K562 (cell line): ENCODE measurements around the gene CHRM4. TPM values are rescaled to one million over a fixed set of nuclear protein-coding genes. Genes with fewer than 3 reads are reported as not detected.

Experiments
- ATAC-seq: fragments of 200-7000 bp; cut with Tn5 transposase; 3 replicates; pipeline ENCODE4 v1.9.1; 2020; ENCODE audit warnings: moderate library complexity
- BruUV-seq: library from RNA; stranded (reverse); fragments of 400-500 nt; replicated peaks from 2 replicates; lab custom pipeline; 2021; lab: Mats Ljungman, UMichigan
- CTCF ChIA-PET: fragments of 300-600 bp; formaldehyde crosslinking; extraction: SDS; loops from one replicate; lab custom pipeline; 2021; ENCODE audit warnings: low intra/inter-chr PET ratio; lab: Yijun Ruan, JAX
- POLR2A ChIA-PET: fragments of 300-600, 350-650 bp; sonication (Branson Sonifier 250); formaldehyde crosslinking; extraction: SDS; loops from one replicate; lab custom pipeline; 2021; ENCODE audit warnings: antibody characterized with exemption, inconsistent platforms; lab: Yijun Ruan, JAX
- DNase-seq, 4 experiments: peaks; one replicate each; pipeline versions ENCODE4 v3.0.0 to v3.0.0-alpha.2; 2011 to 2018; ENCODE audit warnings: low spot score in 3 of 4, mixed read lengths in 3 of 4; ENCODE audit errors: extremely low read depth in 1 of 4
- FAIRE-seq: peaks from 2 replicates; lab custom pipeline; 2011; peaks lifted over from hg19 to GRCh38; lab: Jason Lieb, UNC
- H2AFZ ChIP-seq: 2 replicates; pipeline ENCODE4 v1.6.0; 2011; ENCODE audit warnings: low read depth, low read length, control low read depth, inconsistent platforms
- H3K27ac ChIP-seq: fragments of 200-600 bp; 3 replicates; pipeline ENCODE4 v1.8.0; 2011; ENCODE audit warnings: low read depth, mild to moderate bottlenecking, control low read depth, inconsistent platforms, low read length, moderate library complexity, mixed read lengths; ENCODE audit errors: extremely low read depth
- H3K27me3 ChIP-seq, 2 experiments: fragments of 300-600 bp in 1 of 2; 2 replicates in 1 of 2; 3 replicates in 1 of 2; pipeline versions ENCODE4 v1.6.0 to v1.8.0; 2011; ENCODE audit warnings: inconsistent platforms in 2 of 2, low read length in 2 of 2, mild to moderate bottlenecking in 1 of 2, mixed read lengths in 1 of 2, moderate library complexity in 1 of 2; ENCODE audit not compliant: control insufficient read depth in 2 of 2, insufficient read depth in 2 of 2
- H3K36me3 ChIP-seq: fragments of 300-600 bp; 3 replicates; pipeline ENCODE4 v1.8.0; 2011; ENCODE audit warnings: mild to moderate bottlenecking, low read length, inconsistent platforms; ENCODE audit not compliant: control insufficient read depth, insufficient read depth
- H3K4me1 ChIP-seq, 2 experiments: fragments of 200-600 bp in 1 of 2; replicated peaks in 1 of 2; 2 replicates in 1 of 2; 3 replicates in 1 of 2; pipeline versions ENCODE4 v1.5.1 to v1.8.0; 2011; ENCODE audit warnings: inconsistent platforms in 2 of 2, low read length in 2 of 2, mild to moderate bottlenecking in 1 of 2, mixed read lengths in 1 of 2, moderate library complexity in 1 of 2; ENCODE audit not compliant: control insufficient read depth in 2 of 2, insufficient read depth in 2 of 2
- H3K4me2 ChIP-seq: 2 replicates; pipeline ENCODE4 v1.6.1; 2011; ENCODE audit warnings: low read length, control low read depth, inconsistent platforms, mixed read lengths; ENCODE audit not compliant: insufficient read depth
- H3K4me3 ChIP-seq: fragments of 200-600 bp; sonication (generic), shearing (Covaris generic); 2 replicates; pipeline ENCODE4 v1.5.1; 2016; ENCODE audit warnings: control low read depth, inconsistent platforms
- H3K79me2 ChIP-seq: fragments of 200-600 bp; 3 replicates; pipeline ENCODE4 v1.8.0; 2011; ENCODE audit warnings: low read length, inconsistent platforms; ENCODE audit not compliant: control insufficient read depth, insufficient read depth
- H3K9ac ChIP-seq, 2 experiments: 2 replicates each; pipeline versions ENCODE4 v1.6.0 to v1.6.1; 2011; ENCODE audit warnings: low read depth in 2 of 2, low read length in 2 of 2, control low read depth in 1 of 2, inconsistent platforms in 1 of 2, mild to moderate bottlenecking in 1 of 2, mixed read lengths in 1 of 2; ENCODE audit not compliant: insufficient read depth in 1 of 2
- H3K9me1 ChIP-seq: one replicate; pipeline ENCODE4 v1.6.0; 2011; ENCODE audit warnings: inconsistent platforms, mild to moderate bottlenecking, low read length, moderate library complexity; ENCODE audit not compliant: control insufficient read depth, insufficient read depth
- H3K9me3 ChIP-seq: replicated peaks from 2 replicates; pipeline ENCODE4 v1.5.1; 2011; ENCODE audit warnings: low read depth, low read length, inconsistent platforms; ENCODE audit not compliant: control insufficient read depth, insufficient read depth
- H4K20me1 ChIP-seq: replicated peaks from 2 replicates; pipeline ENCODE4 v1.6.1; 2011; ENCODE audit warnings: low read length, inconsistent platforms, mixed read lengths; ENCODE audit not compliant: control insufficient read depth, insufficient read depth
- BACH1 ChIP-seq: fragments of 200-800 bp; sonication (Bioruptor generic); IDR thresholded peaks from 2 replicates; pipeline ENCODE4 v1.6.1; 2016; ENCODE audit warnings: missing genetic modification characterization, missing compliant biosample characterization
- CBX3 ChIP-seq, 2 experiments: IDR thresholded peaks; 1 replicate in 1 of 2; 2 replicates in 1 of 2; pipeline ENCODE4 v1.6.1; 2012; ENCODE audit warnings: inconsistent platforms in 2 of 2, low read length in 2 of 2, borderline replicate concordance in 1 of 2, control low read depth in 1 of 2
- E2F8 ChIP-seq: fragments of 450-650 bp; IDR thresholded peaks from 2 replicates; pipeline ENCODE4 v1.7.1; 2018; ENCODE audit warnings: mild to moderate bottlenecking, low read depth; ENCODE audit not compliant: partially characterized antibody
- ELF4 ChIP-seq: fragments of 450-650 bp; formaldehyde crosslinking; IDR thresholded peaks from 2 replicates; pipeline ENCODE4 v1.4.0; 2022; ENCODE audit warnings: missing genetic modification characterization
- GABPB2 ChIP-seq: fragments of 250-450 bp; sonication (Bioruptor Pico); conservative IDR thresholded peaks from 2 replicates; pipeline ENCODE4 v1.5.1; 2021; ENCODE audit warnings: mild to moderate bottlenecking
- GATAD2B ChIP-seq: fragments of 450-650 bp; IDR thresholded peaks from 2 replicates; pipeline ENCODE4 v1.6.1; 2017; ENCODE audit warnings: mild to moderate bottlenecking, borderline replicate concordance
- MTF1 ChIP-seq: fragments of 250-450 bp; sonication (Bioruptor Pico); IDR thresholded peaks from 2 replicates; pipeline ENCODE4 v1.9.0; 2021; ENCODE audit warnings: moderate library complexity, mild to moderate bottlenecking, inconsistent platforms, borderline replicate concordance
- NFE2L1 ChIP-seq: fragments of 450-650 bp; IDR thresholded peaks from 2 replicates; pipeline ENCODE4 v1.6.1; 2016; ENCODE audit warnings: missing genetic modification characterization, low read depth, mild to moderate bottlenecking, missing compliant biosample characterization, moderate library complexity, borderline replicate concordance
- RB1 ChIP-seq: fragments of 450-650 bp; IDR thresholded peaks from 2 replicates; pipeline ENCODE4 v1.6.1; 2017; ENCODE audit warnings: low read depth, mild to moderate bottlenecking
- SNRNP70 ChIP-seq: fragments of 200-400 bp; formaldehyde crosslinking; optimal IDR thresholded peaks from 2 replicates; pipeline ENCODE3; 2017; ENCODE audit warnings: low read depth, low read length
- SRSF9 ChIP-seq: fragments of 200-400 bp; formaldehyde crosslinking; IDR thresholded peaks from 2 replicates; pipeline ENCODE4 v1.6.1; 2017; ENCODE audit warnings: low read depth, low read length, borderline replicate concordance
- TFE3 ChIP-seq: fragments of 450-650 bp; formaldehyde crosslinking; IDR thresholded peaks from 2 replicates; pipeline ENCODE4 v1.4.0; 2020; ENCODE audit warnings: mild to moderate bottlenecking, mixed read lengths
- ZC3H11A ChIP-seq: IDR thresholded peaks from 2 replicates; pipeline ENCODE4 v1.6.1; 2012; ENCODE audit warnings: low read depth, low read length, improper control_type of control experiment
- ZFP1 ChIP-seq: fragments of 450-650 bp; formaldehyde crosslinking; IDR thresholded peaks from 2 replicates; pipeline ENCODE4 v1.4.0; 2020; ENCODE audit warnings: mild to moderate bottlenecking, mixed read lengths
- ZNF655 ChIP-seq: fragments of 250-450 bp; sonication (Bioruptor Pico); IDR thresholded peaks from 2 replicates; pipeline ENCODE4 v1.5.0; 2021
- WGBS: fragments of 100-300 bp; shearing (Covaris generic); methylation state at CpG from one replicate; pipeline ENCODE4 v1.1.6; 2016; ENCODE audit warnings: low coverage, mixed read lengths; ENCODE audit not compliant: insufficient coverage; ENCODE audit errors: missing lambda C conversion rate; 5-methylcytosine and 5-hydroxymethylcytosine counted together
- in situ Hi-C: fragments of 300-500 bp; cut with MboI; formaldehyde crosslinking; loops from 4 replicates; pipeline ENCODE4 v1.15.0; 2018; ENCODE audit warnings: inconsistent platforms, mixed read lengths
- intact Hi-C: fragments of 100-400 bp; cut with micrococcal nuclease; formaldehyde crosslinking; loops from 2 replicates; pipeline ENCODE4 v1.14.2; 2022
- polyA plus RNA-seq, 8 experiments: library from polyadenylated mRNA; depleted of rRNA in 4 of 8; stranded (reverse) in 5 of 8; unstranded in 3 of 8; fragments of >200 nt; fragmentation: Nextera tagmentation in 2 of 8; fragmentation: Illumina TruSeq in 1 of 8; extraction: Ambion mirVana in 2 of 8; extraction: Trizol in 1 of 8; gene quantifications; 2 replicates each; pipeline versions ENCODE4 v1.2.1 to v1.2.3, GENCODE V29; 2011 to 2014; ENCODE audit warnings: inconsistent platforms in 1 of 8, missing spikeins in 1 of 8
- total RNA-seq, 7 experiments: library from RNA; depleted of rRNA in 6 of 7; stranded (reverse); fragments of >200 nt in 6 of 7; fragmentation: Illumina TruSeq in 2 of 7; extraction: Trizol in 2 of 7; gene quantifications; 2 replicates each; pipeline versions ENCODE4 v1.2.1 to v1.2.3, GENCODE V29; 2011 to 2021; ENCODE audit warnings: low replicate concordance in 1 of 7

Gene CHRM4
- total and polyA plus RNA-seq, 9 of the 15 experiments (the other 6 are each of a cell fraction or from before 2014, with no cell fraction given), result 0.22 to 1.3 (median 0.40) TPM; not detected in 2

GRCh38 chr11:46437122-46437689, 45.6 kb upstream of the CHRM4 start:
- Histone ChIP-seq H3K9me1 (no peaks in the 10 kb centered on the region), H2AFZ (no peak overlapping the region), H3K4me2 (no peak overlapping the region), H4K20me1 (no peaks in the 10 kb centered on the region), H3K36me3 (peaks cover 38% of the 10 kb centered on the region; the same call in 2 of the 3 replicates), H3K9me3 (no peaks in the 10 kb centered on the region), H3K27me3 (no peaks in the 10 kb centered on the region), H3K79me2 (no peaks in the 10 kb centered on the region), H3K9ac (no peak overlapping the region), H3K4me1 (peaks cover 0 to 3% of the 10 kb centered on the region in 2 experiments; a peak in 2 of 5 replicates), H3K27ac (no peak overlapping the region), H3K4me3 (no peak overlapping the region)
- ChIA-PET POLR2A (interaction anchor here (0.6 to 3.2 kb wide), 5 partner anchors 9 to 32 kb away, joined by 3 to 13 read pairs (median 3); no protein-coding TSS in a partner anchor), CTCF (no interaction called here)
- WGBS, result 56% methylated on average over 6 of the region's 6 CpGs
- peak; percentile 57 for FAIRE-seq
- in situ Hi-C loops, result no loop called here
- DNase-seq, result no peak
- intact Hi-C loops, result no loop called here
- ATAC-seq, result peak; percentile 45; the same call in 1 of the 3 replicates
- no TSS peak for BruUV-seq
- TF ChIP-seq SRSF9, result no peak
- TF ChIP-seq ZFP1 (CRISPR knock-in tag), result no peak
- TF ChIP-seq ZC3H11A, result no peak
- TF ChIP-seq GATAD2B, result no peak
- TF ChIP-seq E2F8, result no peak
- no peak for TF ChIP-seq SNRNP70
- no peak for TF ChIP-seq ELF4 (CRISPR knock-in tag)
- TF ChIP-seq CBX3 (IDR thresholded peaks at IDR 0.05; ENCODE audit: borderline replicate concordance in 1 of 2, low read length in 2 of 2), result no peak
- no peak for TF ChIP-seq ZNF655 (CRISPR knock-in tag)
- TF ChIP-seq MTF1, result no peak
- no peak for TF ChIP-seq BACH1
- no peak for TF ChIP-seq RB1
- TF ChIP-seq NFE2L1 (tag), result no peak
- no peak for TF ChIP-seq TFE3 (CRISPR knock-in tag)
- no peak for TF ChIP-seq GABPB2 (CRISPR knock-in tag)
